ENCODE results near the gene IZUMO4. TPM values are rescaled to one million over a fixed set of nuclear protein-coding genes. Genes with fewer than 3 reads are reported as not detected.

IZUMO4 gene
- total and polyA plus RNA-seq, 4 donors = 7.2 to 20.3 (median 16.1) TPM

GRCh38 chr19:2050991-2051772 lies 45.5 kb upstream of the IZUMO4 start, which contains the start of gene MKNK2:
Gene MKNK2, minus strand, starts transcription at chr19:2051244. Its CDS starts 393 bp downstream, at chr19:2050851.
- peaks cover 36% of the 10 kb centered on the region for H3K36me3 ChIP-seq (ENCODE audit: control insufficient read depth, insufficient read depth, low read length)
- 2% methylated on average over 93 of the region's 93 CpGs for WGBS (ENCODE audit: insufficient coverage)
- peak within 1 kb of the TSS; percentile 84 for H3K27ac ChIP-seq (ENCODE audit: low read depth, low read length)
- DNase-seq (ENCODE audit: low read depth in 4 of 6, low spot score in 6 of 6) = peak; percentile 83 to 98 (median 88)
- no peaks in the 10 kb centered on the region for H3K27me3 ChIP-seq (ENCODE audit: control insufficient read depth, insufficient read depth, low read length)
- H3K4me1 ChIP-seq (ENCODE audit: control insufficient read depth, insufficient read depth, low read length) = peaks cover 57% of the 10 kb centered on the region
- no peaks in the 10 kb centered on the region for H3K9me3 ChIP-seq (ENCODE audit: control insufficient read depth, insufficient read depth, low read length)
- peak within 1 kb of the TSS; percentile 74 for H3K4me3 ChIP-seq (ENCODE audit: low read depth, low read length)

GRCh38 chr19:2051773-2052704 lies 44.7 kb upstream of the IZUMO4 start:
- no peaks in the 10 kb centered on the region for H3K9me3 ChIP-seq (ENCODE audit: control insufficient read depth, insufficient read depth, low read length)
- H3K36me3 ChIP-seq (ENCODE audit: control insufficient read depth, insufficient read depth, low read length) = peaks cover 27% of the 10 kb centered on the region
- H3K4me1 ChIP-seq (ENCODE audit: control insufficient read depth, insufficient read depth, low read length) = peaks cover 61% of the 10 kb centered on the region
- no peaks in the 10 kb centered on the region for H3K27me3 ChIP-seq (ENCODE audit: control insufficient read depth, insufficient read depth, low read length)
- H3K4me3 ChIP-seq (ENCODE audit: low read depth, low read length) = peak overlapping the region; percentile 45
- peak in 1 of 6 donors; percentile 56 for DNase-seq (ENCODE audit: low read depth in 4 of 6, low spot score in 6 of 6)
- H3K27ac ChIP-seq (ENCODE audit: low read depth, low read length) = peak overlapping the region; percentile 84
- WGBS (ENCODE audit: insufficient coverage) = 82% methylated on average over 18 of the region's 18 CpGs

DNA sequence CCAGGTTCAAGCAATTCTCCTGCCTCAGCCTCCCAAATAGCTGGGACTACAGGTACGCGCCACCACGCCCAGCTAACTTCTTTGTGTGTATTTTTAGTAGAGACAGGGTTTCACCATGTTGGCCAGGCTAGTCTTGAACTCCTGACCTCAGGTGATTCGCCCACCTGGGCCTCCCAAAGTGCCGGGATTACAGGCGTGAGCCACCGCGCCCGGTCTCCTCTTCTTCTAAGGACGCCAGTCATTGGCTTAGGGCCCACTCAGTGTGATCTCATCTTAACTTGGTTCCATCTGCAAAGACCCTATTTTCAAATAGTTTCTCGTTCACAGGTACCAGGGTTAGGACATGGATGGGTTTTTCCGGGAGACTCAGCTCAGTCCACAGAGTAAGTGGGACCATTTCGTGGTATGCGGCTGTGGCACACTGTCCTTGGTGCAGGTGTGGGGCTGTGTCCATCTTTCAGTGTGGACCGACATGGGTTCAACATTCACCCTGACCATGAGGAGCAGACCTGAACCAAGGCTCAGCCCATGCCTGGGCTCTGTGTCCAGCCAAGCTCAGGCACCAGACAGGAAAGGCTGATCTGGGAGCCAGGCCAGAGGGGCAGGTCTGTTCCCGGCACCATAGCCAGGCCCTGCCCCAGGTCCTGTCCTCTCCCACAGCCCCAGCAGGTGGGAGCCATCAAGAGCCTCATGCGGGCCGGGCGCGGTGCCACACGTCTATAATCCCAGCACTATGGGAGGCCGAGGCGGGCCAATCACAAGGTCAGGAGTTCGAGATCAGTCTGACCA lies 42.9 kb upstream of the IZUMO4 start:
- Histone ChIP-seq H3K27me3 (ENCODE audit: control insufficient read depth, insufficient read depth, low read length) (no peaks in the 10 kb centered on the region), H3K4me1 (ENCODE audit: control insufficient read depth, insufficient read depth, low read length) (peaks cover 61% of the 10 kb centered on the region), H3K36me3 (ENCODE audit: control insufficient read depth, insufficient read depth, low read length) (peaks cover 10% of the 10 kb centered on the region), H3K27ac (ENCODE audit: low read depth, low read length) (no peak overlapping the region), H3K4me3 (ENCODE audit: low read depth, low read length) (no peak overlapping the region), H3K9me3 (ENCODE audit: control insufficient read depth, insufficient read depth, low read length) (no peaks in the 10 kb centered on the region)
- DNase-seq (ENCODE audit: low read depth in 4 of 6, low spot score in 6 of 6) = no peak
- WGBS (ENCODE audit: insufficient coverage) = 84% methylated on average over 20 of the region's 24 CpGs

DNA sequence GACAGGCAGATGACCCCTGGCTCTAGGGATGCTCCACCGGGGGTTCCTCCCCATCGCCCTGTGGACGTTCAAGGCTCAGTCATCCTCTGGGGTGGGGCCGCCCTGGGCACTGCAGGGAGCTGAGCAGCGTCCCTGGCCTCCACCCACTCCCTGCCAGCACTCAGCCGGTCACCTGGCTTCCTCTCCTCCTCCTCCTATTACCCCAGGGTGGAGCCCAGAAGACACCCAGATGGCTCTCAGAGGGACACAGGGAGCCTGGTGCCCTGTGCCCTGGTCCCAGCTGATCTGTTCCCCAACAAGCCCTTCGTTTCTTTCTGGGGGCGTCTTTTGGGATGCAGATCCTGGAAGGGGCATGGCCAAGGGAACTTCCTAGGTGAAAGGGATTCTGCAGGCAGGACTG lies 42.0 kb upstream of the IZUMO4 start:
- Histone ChIP-seq H3K4me1 (ENCODE audit: control insufficient read depth, insufficient read depth, low read length) (peaks cover 61% of the 10 kb centered on the region), H3K27ac (ENCODE audit: low read depth, low read length) (no peak overlapping the region), H3K27me3 (ENCODE audit: control insufficient read depth, insufficient read depth, low read length) (no peaks in the 10 kb centered on the region), H3K4me3 (ENCODE audit: low read depth, low read length) (no peak overlapping the region), H3K36me3 (ENCODE audit: control insufficient read depth, insufficient read depth, low read length) (peaks cover 4% of the 10 kb centered on the region), H3K9me3 (ENCODE audit: control insufficient read depth, insufficient read depth, low read length) (no peaks in the 10 kb centered on the region)
- DNase-seq (ENCODE audit: low read depth in 4 of 6, low spot score in 6 of 6) = no peak
- 78% methylated on average over 7 of the region's 8 CpGs for WGBS (ENCODE audit: insufficient coverage)

DNA sequence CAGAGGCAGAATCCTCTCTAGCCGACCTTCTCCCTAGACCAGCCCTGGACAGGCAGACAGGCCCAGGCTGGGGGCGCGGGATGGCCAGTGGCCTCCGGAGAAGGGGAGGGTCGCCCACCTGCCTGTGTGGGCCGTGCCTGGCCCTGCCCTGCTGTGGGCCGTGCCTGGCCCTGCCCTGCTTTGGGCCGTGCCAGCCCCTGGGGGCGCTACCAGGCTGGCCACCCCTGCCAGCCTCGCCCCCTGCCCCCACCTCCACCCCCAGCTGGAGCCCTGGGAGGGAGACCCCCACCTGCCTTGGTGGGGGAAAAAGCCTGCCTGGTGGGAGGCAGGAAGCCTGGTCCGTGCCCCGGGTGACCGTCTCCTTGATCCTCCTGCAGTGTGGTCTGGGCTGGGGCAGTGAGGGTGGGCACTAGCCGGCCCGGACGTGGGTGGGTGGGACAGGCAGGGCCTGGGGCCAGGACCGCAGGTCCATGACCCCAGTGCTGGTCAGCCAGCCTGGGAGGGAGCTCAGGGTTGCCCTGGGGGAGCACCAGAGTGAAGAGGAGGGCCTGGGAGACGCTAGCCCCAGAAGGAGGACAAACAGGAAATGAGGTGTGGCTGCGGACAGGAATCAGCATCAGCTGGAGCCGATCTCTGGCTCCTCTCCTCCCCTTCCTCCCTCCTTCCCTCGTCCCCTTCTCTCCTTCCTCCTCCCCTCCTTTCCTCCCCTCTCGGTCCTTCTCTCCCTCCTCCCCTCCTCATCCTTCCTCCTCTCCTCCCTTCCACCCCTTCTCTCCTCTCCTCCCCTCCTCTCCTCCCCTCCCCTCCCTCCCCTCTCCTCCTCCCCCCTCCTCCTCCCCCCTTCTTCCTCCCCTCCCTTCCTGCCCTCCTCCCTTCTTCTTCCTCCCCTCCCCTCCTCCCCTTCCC lies 40.5 kb upstream of the IZUMO4 start:
- no peaks in the 10 kb centered on the region for H3K9me3 ChIP-seq (ENCODE audit: control insufficient read depth, insufficient read depth, low read length)
- peak overlapping the region; percentile 91 for H3K27ac ChIP-seq (ENCODE audit: low read depth, low read length)
- H3K36me3 ChIP-seq (ENCODE audit: control insufficient read depth, insufficient read depth, low read length) = peaks cover 4% of the 10 kb centered on the region
- H3K27me3 ChIP-seq (ENCODE audit: control insufficient read depth, insufficient read depth, low read length) = no peaks in the 10 kb centered on the region
- peaks cover 66% of the 10 kb centered on the region for H3K4me1 ChIP-seq (ENCODE audit: control insufficient read depth, insufficient read depth, low read length)
- 38% methylated on average over 16 of the region's 22 CpGs for WGBS (ENCODE audit: insufficient coverage)
- peak overlapping the region; percentile 18 for H3K4me3 ChIP-seq (ENCODE audit: low read depth, low read length)
- peak in 2 of 6 donors; percentile 69 to 71 for DNase-seq (ENCODE audit: low read depth in 4 of 6, low spot score in 6 of 6)

- Histone ChIP-seq H3K27ac (ENCODE audit: low read depth, low read length) (peak overlapping the region; percentile 80), H3K27me3 (ENCODE audit: control insufficient read depth, insufficient read depth, low read length) (no peaks in the 10 kb centered on the region), H3K9me3 (ENCODE audit: control insufficient read depth, insufficient read depth, low read length) (no peaks in the 10 kb centered on the region), H3K4me1 (ENCODE audit: control insufficient read depth, insufficient read depth, low read length) (peaks cover 64% of the 10 kb centered on the region), H3K36me3 (ENCODE audit: control insufficient read depth, insufficient read depth, low read length) (peaks cover 4% of the 10 kb centered on the region), H3K4me3 (ENCODE audit: low read depth, low read length) (no peak overlapping the region)
- WGBS (ENCODE audit: insufficient coverage) = 42% methylated on average over 4 of the region's 5 CpGs
- no peak for DNase-seq (ENCODE audit: low read depth in 4 of 6, low spot score in 6 of 6)
These were observed 39.9 kb upstream of the IZUMO4 start for GRCh38 chr19:2056837-2057192.

DNA sequence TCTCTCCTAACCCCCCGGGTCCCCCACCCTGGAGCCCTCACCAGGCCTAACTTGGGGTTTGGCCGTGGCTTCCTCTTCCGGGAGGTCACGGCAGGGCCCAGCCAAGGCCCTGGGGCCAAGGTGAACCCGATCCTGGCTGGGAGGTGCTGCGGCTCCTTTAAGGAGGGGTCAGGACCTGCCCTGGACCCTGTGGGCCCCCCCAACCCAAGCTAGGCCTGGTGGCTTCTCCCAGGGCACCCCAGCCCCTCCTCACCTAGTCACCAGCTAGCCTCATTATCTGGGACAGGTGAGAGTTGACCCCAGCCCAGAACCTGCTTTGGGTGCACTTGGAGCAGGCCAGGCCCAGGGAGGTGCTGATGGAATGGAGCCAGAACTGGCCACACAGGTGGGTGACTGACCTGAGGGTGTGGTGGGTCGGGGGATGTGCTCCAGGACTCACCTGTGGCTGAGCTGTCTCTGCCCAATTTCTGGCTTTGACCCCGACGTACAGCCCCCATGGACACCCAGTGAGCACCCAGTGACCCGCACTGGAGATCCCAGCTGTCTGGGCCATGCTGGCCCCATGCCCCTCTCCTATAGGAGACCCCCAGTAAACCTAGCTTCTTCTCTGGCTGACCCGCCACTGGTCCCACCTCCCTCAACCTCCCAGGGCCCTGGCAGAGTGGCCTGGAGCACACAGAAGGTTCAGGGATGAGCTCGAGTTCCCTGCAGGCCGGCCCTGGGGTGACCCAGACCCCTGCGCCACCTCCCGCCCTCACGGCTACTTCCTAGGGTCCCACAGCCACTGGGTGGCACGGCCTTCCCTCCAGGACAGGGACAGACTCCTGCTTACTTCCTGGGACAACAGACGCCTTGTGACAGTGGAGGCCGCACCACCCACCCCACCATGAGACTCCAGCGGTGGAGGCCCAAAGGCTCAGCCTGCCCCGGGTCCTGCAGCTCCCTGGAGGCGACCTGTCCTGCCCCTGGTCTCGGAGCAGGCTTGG lies 38.9 kb upstream of the IZUMO4 start:
- WGBS (ENCODE audit: insufficient coverage) = 87% methylated on average over 22 of the region's 23 CpGs
- Histone ChIP-seq H3K4me3 (ENCODE audit: low read depth, low read length) (no peak overlapping the region), H3K36me3 (ENCODE audit: control insufficient read depth, insufficient read depth, low read length) (peaks cover 4% of the 10 kb centered on the region), H3K9me3 (ENCODE audit: control insufficient read depth, insufficient read depth, low read length) (no peaks in the 10 kb centered on the region), H3K4me1 (ENCODE audit: control insufficient read depth, insufficient read depth, low read length) (peaks cover 68% of the 10 kb centered on the region), H3K27ac (ENCODE audit: low read depth, low read length) (peak overlapping the region; percentile 80), H3K27me3 (ENCODE audit: control insufficient read depth, insufficient read depth, low read length) (no peaks in the 10 kb centered on the region)
- DNase-seq (ENCODE audit: low read depth in 4 of 6, low spot score in 6 of 6) = no peak

Measured in spinal cord (tissue), 10 donors.